Esophagus muscularis mucosa (tissue), 3 donors: ENCODE data around the gene PTOV1.

ENCODE experiments used
- POLR2A ChIP-seq: fragments of 450-650 bp; IDR thresholded peaks from one replicate; pipeline ENCODE4 v1.6.1; 2017; ENCODE audit warnings: antibody characterized with exemption, moderate library complexity, mild to moderate bottlenecking, low read depth
- TF ChIP-seq, protein P1 (sequence below), 3 experiments: fragments of 200-600 bp in 2 of 3; fragments of 450-650 bp in 1 of 3; sonication (generic) in 2 of 3; IDR thresholded peaks; one replicate each; pipeline ENCODE4 v1.5.1; 2017 to 2019; ENCODE audit warnings: antibody characterized with exemption in 3 of 3, mild to moderate bottlenecking in 2 of 3, moderate library complexity in 1 of 3

DNA sequence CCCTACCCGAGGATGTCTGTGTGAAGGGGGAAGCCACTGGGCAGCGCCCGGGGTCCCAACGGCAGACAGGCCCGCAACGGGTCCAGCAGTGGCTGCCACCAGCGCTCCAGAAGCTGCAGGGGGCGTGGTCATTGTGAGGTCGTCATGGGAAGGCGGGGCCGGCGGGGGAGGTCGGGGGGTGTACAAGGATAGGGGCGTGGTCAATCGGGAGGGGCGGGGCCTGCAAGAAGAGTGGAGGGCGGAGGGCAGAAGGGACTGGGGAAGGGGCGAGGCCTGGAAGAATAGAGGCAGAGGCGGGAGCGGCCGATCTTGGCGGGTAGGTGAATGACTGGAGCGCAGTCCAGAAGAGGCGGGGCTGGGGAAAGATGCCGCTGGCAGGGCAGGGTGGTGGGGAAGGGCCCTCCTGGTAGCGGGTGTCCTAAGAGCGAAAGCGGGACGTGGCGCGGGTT, 42.2 kb upstream of the PTOV1 start:
- TF ChIP-seq POLR2A = no peak
- TF ChIP-seq, protein P1, sequence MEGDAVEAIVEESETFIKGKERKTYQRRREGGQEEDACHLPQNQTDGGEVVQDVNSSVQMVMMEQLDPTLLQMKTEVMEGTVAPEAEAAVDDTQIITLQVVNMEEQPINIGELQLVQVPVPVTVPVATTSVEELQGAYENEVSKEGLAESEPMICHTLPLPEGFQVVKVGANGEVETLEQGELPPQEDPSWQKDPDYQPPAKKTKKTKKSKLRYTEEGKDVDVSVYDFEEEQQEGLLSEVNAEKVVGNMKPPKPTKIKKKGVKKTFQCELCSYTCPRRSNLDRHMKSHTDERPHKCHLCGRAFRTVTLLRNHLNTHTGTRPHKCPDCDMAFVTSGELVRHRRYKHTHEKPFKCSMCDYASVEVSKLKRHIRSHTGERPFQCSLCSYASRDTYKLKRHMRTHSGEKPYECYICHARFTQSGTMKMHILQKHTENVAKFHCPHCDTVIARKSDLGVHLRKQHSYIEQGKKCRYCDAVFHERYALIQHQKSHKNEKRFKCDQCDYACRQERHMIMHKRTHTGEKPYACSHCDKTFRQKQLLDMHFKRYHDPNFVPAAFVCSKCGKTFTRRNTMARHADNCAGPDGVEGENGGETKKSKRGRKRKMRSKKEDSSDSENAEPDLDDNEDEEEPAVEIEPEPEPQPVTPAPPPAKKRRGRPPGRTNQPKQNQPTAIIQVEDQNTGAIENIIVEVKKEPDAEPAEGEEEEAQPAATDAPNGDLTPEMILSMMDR (IDR thresholded peaks at IDR 0.05) = no peak
